GM06990 (cell line): ENCODE results near the gene ALPL.

Experiments used
- DNase-seq: peaks from one replicate; pipeline ENCODE4 v3.0.0-alpha.2; 2011; ENCODE audit not compliant: insufficient read length; ENCODE audit errors: extremely low read depth
- H3K27me3 ChIP-seq: replicated peaks from 2 replicates; pipeline ENCODE4 v1.6.0; 2011; ENCODE audit warnings: low read length; ENCODE audit not compliant: control insufficient read depth, insufficient read depth
- H3K36me3 ChIP-seq: 2 replicates; pipeline ENCODE4 v1.5.1; 2011; ENCODE audit warnings: low read length; ENCODE audit not compliant: control insufficient read depth, insufficient read depth
- H3K4me3 ChIP-seq: replicated peaks from 2 replicates; pipeline ENCODE4 v1.5.1; 2011; ENCODE audit warnings: low read depth, mild to moderate bottlenecking, control low read depth, low read length
- TF ChIP-seq, protein P1 (sequence below): IDR thresholded peaks from 2 replicates; pipeline ENCODE4 v1.5.1; 2011; ENCODE audit warnings: low read length, control low read depth, mild to moderate bottlenecking, inconsistent platforms; ENCODE audit not compliant: insufficient read depth, poor library complexity, severe bottlenecking

The ALPL gene

DNA sequence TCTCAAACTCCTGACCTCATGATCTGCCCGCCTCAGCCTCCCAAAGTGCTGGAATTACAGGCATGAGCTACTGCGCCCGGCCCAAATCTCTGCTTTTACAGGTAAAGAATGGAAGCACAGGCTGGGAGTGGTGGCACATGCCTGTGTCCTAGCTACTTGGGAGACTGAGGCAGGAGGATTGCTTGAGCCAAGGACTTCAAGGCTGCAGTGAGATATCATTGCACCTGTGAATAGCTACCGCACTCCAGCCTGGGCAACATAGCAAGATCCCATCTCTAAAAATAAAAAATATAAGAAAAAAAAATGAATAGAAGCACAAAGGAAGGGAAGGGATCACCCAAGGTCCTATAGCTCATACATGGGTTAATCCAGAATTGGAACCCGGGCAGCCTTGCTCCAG is 15.0 kb downstream of the ALPL start:
- no peaks in the 10 kb centered on the region for H3K36me3 ChIP-seq
- H3K4me3 ChIP-seq: no peak overlapping the region
- no peaks in the 10 kb centered on the region for H3K27me3 ChIP-seq
- TF ChIP-seq, protein P1, sequence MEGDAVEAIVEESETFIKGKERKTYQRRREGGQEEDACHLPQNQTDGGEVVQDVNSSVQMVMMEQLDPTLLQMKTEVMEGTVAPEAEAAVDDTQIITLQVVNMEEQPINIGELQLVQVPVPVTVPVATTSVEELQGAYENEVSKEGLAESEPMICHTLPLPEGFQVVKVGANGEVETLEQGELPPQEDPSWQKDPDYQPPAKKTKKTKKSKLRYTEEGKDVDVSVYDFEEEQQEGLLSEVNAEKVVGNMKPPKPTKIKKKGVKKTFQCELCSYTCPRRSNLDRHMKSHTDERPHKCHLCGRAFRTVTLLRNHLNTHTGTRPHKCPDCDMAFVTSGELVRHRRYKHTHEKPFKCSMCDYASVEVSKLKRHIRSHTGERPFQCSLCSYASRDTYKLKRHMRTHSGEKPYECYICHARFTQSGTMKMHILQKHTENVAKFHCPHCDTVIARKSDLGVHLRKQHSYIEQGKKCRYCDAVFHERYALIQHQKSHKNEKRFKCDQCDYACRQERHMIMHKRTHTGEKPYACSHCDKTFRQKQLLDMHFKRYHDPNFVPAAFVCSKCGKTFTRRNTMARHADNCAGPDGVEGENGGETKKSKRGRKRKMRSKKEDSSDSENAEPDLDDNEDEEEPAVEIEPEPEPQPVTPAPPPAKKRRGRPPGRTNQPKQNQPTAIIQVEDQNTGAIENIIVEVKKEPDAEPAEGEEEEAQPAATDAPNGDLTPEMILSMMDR: no peak
- no peak for DNase-seq

GRCh38 chr1:21524686-21525339 is 15.6 kb downstream of the ALPL start:
- DNase-seq: no peak
- Histone ChIP-seq H3K4me3 (no peak overlapping the region), H3K36me3 (no peaks in the 10 kb centered on the region), H3K27me3 (no peaks in the 10 kb centered on the region)
- TF ChIP-seq, protein P1: no peak

- H3K27me3 ChIP-seq: no peaks in the 10 kb centered on the region; the same call in 1 of the 2 replicates
- DNase-seq: no peak
- H3K4me3 ChIP-seq: no peak overlapping the region
- no peaks in the 10 kb centered on the region for H3K36me3 ChIP-seq
- TF ChIP-seq, protein P1: no peak
These were observed 16.1 kb downstream of the ALPL start for GRCh38 chr1:21525340-21525717.

GRCh38 chr1:21526441-21526840 is 17.2 kb downstream of the ALPL start:
- H3K36me3 ChIP-seq: no peaks in the 10 kb centered on the region
- DNase-seq: no peak
- TF ChIP-seq, protein P1: no peak
- H3K27me3 ChIP-seq: no peaks in the 10 kb centered on the region; the same call in 1 of the 2 replicates
- H3K4me3 ChIP-seq: no peak overlapping the region

DNA sequence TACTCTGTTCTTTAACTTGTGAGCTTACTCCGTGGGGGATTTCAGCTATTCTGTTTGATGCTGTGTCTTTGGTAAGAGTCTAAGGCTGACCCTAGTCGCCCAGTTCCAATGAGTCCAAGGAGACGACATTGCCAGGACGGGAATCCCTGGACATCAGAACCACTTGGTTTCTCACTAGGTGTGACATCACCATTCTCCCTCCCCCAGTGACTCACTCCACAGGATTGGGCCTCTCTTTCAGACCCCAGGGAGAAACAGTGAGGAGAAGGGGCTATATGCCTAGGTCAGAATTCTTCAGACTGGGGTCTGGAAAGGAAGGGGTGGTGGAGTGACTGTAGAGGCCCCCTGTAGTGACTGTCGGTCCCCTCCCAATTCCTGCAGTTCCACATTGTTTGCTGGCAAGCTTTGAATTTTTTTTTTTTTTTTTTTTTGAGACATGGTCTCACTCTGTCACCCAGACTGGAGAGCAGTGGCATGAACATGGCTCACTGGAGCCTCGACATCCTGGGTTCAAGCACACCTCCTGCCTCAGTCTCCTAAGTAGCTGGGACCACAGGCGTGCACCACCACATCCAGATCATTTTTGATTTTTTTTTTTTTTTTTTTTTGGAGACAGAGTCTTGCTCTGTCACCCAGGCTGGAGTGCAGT is 21.3 kb downstream of the ALPL start:
- Histone ChIP-seq H3K36me3 (no peaks in the 10 kb centered on the region), H3K4me3 (no peak overlapping the region), H3K27me3 (no peaks in the 10 kb centered on the region; the same call in 1 of the 2 replicates)
- no peak for DNase-seq
- TF ChIP-seq, protein P1: no peak
